ENCODE measurements around the gene LEKR1.
"Not testable (repeated sequence)": the region's sequence is repeated elsewhere in the genome, so short reads cannot be mapped to it uniquely, and the experiment has no call there.

The LEKR1 gene

GRCh38 chr3:156803952-156804741, 22.0 kb upstream of the LEKR1 start:
- in situ Hi-C loops (cut with HindIII; ENCODE audit: low sequenced_read_pairs) = no loop called here

- in situ Hi-C loops (cut with HindIII; ENCODE audit: low sequenced_read_pairs) = no loop called here
Measured at GRCh38 chr3:156806698-156807097, 19.5 kb upstream of the LEKR1 start.

- in situ Hi-C loops (cut with HindIII; ENCODE audit: low sequenced_read_pairs) = no loop called here
Measured at GRCh38 chr3:156808025-156808424, 18.1 kb upstream of the LEKR1 start.

- in situ Hi-C loops (cut with HindIII; ENCODE audit: low sequenced_read_pairs) = no loop called here
Measured at GRCh38 chr3:156811089-156811862, 14.9 kb upstream of the LEKR1 start.

GRCh38 chr3:156812521-156813335, 13.4 kb upstream of the LEKR1 start:
- in situ Hi-C loops (cut with HindIII; ENCODE audit: low sequenced_read_pairs) = no loop called here

- in situ Hi-C loops (cut with HindIII; ENCODE audit: low sequenced_read_pairs) = no loop called here
Measured at GRCh38 chr3:156814295-156814694, 11.9 kb upstream of the LEKR1 start.

- in situ Hi-C loops (cut with HindIII; ENCODE audit: low sequenced_read_pairs) = loop anchor here (5.0 kb wide), 1 partner anchor 124 kb away; no protein-coding TSS in a partner anchor
Measured at GRCh38 chr3:156816091-156816793, 9.9 kb upstream of the LEKR1 start.

GRCh38 chr3:156816794-156817645, 9.1 kb upstream of the LEKR1 start:
- in situ Hi-C loops (cut with HindIII; ENCODE audit: low sequenced_read_pairs) = loop anchor here (5.0 kb wide), 1 partner anchor 125 kb away; no protein-coding TSS in a partner anchor

- in situ Hi-C loops (cut with HindIII; ENCODE audit: low sequenced_read_pairs) = loop anchor here (5.0 kb wide), 1 partner anchor 125 kb away; no protein-coding TSS in a partner anchor
Measured at GRCh38 chr3:156817646-156818272, 8.4 kb upstream of the LEKR1 start.

GRCh38 chr3:156818273-156818651, 7.9 kb upstream of the LEKR1 start:
- in situ Hi-C loops (cut with HindIII; ENCODE audit: low sequenced_read_pairs) = loop anchor here (5.0 kb wide), 1 partner anchor 126 kb away; no protein-coding TSS in a partner anchor

GRCh38 chr3:156818890-156819289, 7.3 kb upstream of the LEKR1 start:
- in situ Hi-C loops (cut with HindIII; ENCODE audit: low sequenced_read_pairs) = loop anchor here (5.0 kb wide), 1 partner anchor 127 kb away; no protein-coding TSS in a partner anchor

GRCh38 chr3:156819842-156820691, 6.1 kb upstream of the LEKR1 start:
- in situ Hi-C loops (cut with HindIII; ENCODE audit: low sequenced_read_pairs) = loop anchor here (5.0 kb wide), 1 partner anchor 128 kb away; no protein-coding TSS in a partner anchor

- in situ Hi-C loops (cut with HindIII; ENCODE audit: low sequenced_read_pairs) = no loop called here
Measured at GRCh38 chr3:156820692-156821080, 5.5 kb upstream of the LEKR1 start.

- in situ Hi-C loops (cut with HindIII; ENCODE audit: low sequenced_read_pairs) = not testable (repeated sequence)
Measured at GRCh38 chr3:156822626-156823260, 3.4 kb upstream of the LEKR1 start.

- in situ Hi-C loops (cut with HindIII; ENCODE audit: low sequenced_read_pairs) = no loop called here
Measured at GRCh38 chr3:156825795-156826143, 384 bp upstream of the LEKR1 start.

- in situ Hi-C loops (cut with HindIII; ENCODE audit: low sequenced_read_pairs) = no loop called here
Measured at GRCh38 chr3:156826896-156827882, 1.0 kb downstream of the LEKR1 start.
